HepG2 (cell line): ENCODE data around the gene ATP9B. TPM values are rescaled to one million over a fixed set of nuclear protein-coding genes. Genes with fewer than 3 reads are reported as not detected.
A peak's percentile ranks its signal among the peaks of the same experiment; 100 is the strongest.

Experiments used
- ATAC-seq: fragments of 200-7000 bp; cut with Tn5 transposase; 3 replicates; pipeline ENCODE4 v1.9.1; 2020; ENCODE audit warnings: mild to moderate bottlenecking, moderate library complexity
- BruUV-seq: library from RNA; stranded (reverse); fragments of 400-500 nt; replicated peaks from 2 replicates; lab custom pipeline; 2021; lab: Mats Ljungman, UMichigan
- CTCF ChIA-PET: fragments of 300-600 bp; formaldehyde crosslinking; extraction: SDS; loops from one replicate; lab custom pipeline; 2021; ENCODE audit warnings: low total read pairs, inconsistent platforms, low intra/inter-chr PET ratio; lab: Yijun Ruan, JAX
- POLR2A ChIA-PET: fragments of 350-600 bp; sonication (Branson Sonifier 250); formaldehyde crosslinking; loops from one replicate; lab custom pipeline; 2020; ENCODE audit warnings: antibody characterized with exemption, inconsistent platforms; lab: Yijun Ruan, JAX
- DNase-seq: peaks from one replicate; pipeline ENCODE4 v3.0.0-alpha.2; 2015; ENCODE audit warnings: low spot score
- FAIRE-seq: peaks from 3 replicates; lab custom pipeline; 2011; peaks lifted over from hg19 to GRCh38; lab: Jason Lieb, UNC
- H2AFZ ChIP-seq: one replicate; pipeline ENCODE4 v1.6.1; 2011; ENCODE audit warnings: low read length, inconsistent platforms
- H3K27ac ChIP-seq: fragments of 300-600 bp; 3 replicates; pipeline ENCODE4 v1.8.0; 2011; ENCODE audit warnings: mixed run types, mild to moderate bottlenecking, mixed read lengths, low read length, inconsistent platforms; ENCODE audit not compliant: insufficient read depth; ENCODE audit errors: extremely low read length
- H3K27me3 ChIP-seq, 2 experiments: fragments of 200-600 bp in 1 of 2; 2 replicates in 1 of 2; 3 replicates in 1 of 2; pipeline versions ENCODE4 v1.6.0 to v1.8.0; 2011; ENCODE audit warnings: low read length in 2 of 2, mild to moderate bottlenecking in 2 of 2, moderate library complexity in 2 of 2, inconsistent platforms in 1 of 2; ENCODE audit not compliant: insufficient read depth in 2 of 2, control insufficient read depth in 1 of 2
- H3K36me3 ChIP-seq, 2 experiments: fragments of 200-600 bp in 1 of 2; replicated peaks in 1 of 2; 2 replicates in 1 of 2; 3 replicates in 1 of 2; pipeline versions ENCODE4 v1.5.1 to v1.8.0; 2011; ENCODE audit warnings: low read length in 2 of 2, inconsistent platforms in 1 of 2; ENCODE audit not compliant: insufficient read depth in 2 of 2, control insufficient read depth in 1 of 2
- H3K4me1 ChIP-seq: 2 replicates; pipeline ENCODE4 v1.5.1; 2012; ENCODE audit warnings: low read length, inconsistent platforms; ENCODE audit not compliant: insufficient read depth
- H3K4me2 ChIP-seq: 2 replicates; pipeline ENCODE4 v1.6.0; 2011; ENCODE audit warnings: low read depth, low read length, inconsistent platforms
- H3K4me3 ChIP-seq, 3 experiments: fragments of 200-600 bp in 1 of 3; sonication (generic), shearing (Covaris generic) in 1 of 3; replicated peaks in 1 of 3; 2 replicates each; pipeline ENCODE4 v1.5.1; 2011 to 2016; ENCODE audit warnings: low read length in 3 of 3, inconsistent platforms in 2 of 3, low read depth in 2 of 3, mild to moderate bottlenecking in 2 of 3, control low read depth in 1 of 3, mixed read lengths in 1 of 3; ENCODE audit not compliant: insufficient read depth in 1 of 3
- H3K79me2 ChIP-seq: one replicate; pipeline ENCODE4 v1.6.1; 2011; ENCODE audit warnings: low read length, inconsistent platforms; ENCODE audit not compliant: insufficient read depth
- H3K9ac ChIP-seq: 2 replicates; pipeline ENCODE4 v1.6.0; 2011; ENCODE audit warnings: mild to moderate bottlenecking, low read depth, low read length, inconsistent platforms; ENCODE audit not compliant: insufficient read depth
- H3K9me3 ChIP-seq: 2 replicates; pipeline ENCODE4 v1.5.1; 2012; ENCODE audit warnings: mild to moderate bottlenecking, low read length
- H4K20me1 ChIP-seq: 2 replicates; pipeline ENCODE4 v1.6.0; 2011; ENCODE audit warnings: inconsistent platforms, mild to moderate bottlenecking, low read length, moderate library complexity; ENCODE audit not compliant: insufficient read depth
- AGO2 ChIP-seq: fragments of 200-400 bp; formaldehyde crosslinking; optimal IDR thresholded peaks from 2 replicates; pipeline ENCODE3; 2017; ENCODE audit warnings: mild to moderate bottlenecking, low read depth, low read length, moderate library complexity
- KDM3A ChIP-seq: IDR thresholded peaks from 2 replicates; pipeline ENCODE4 v1.6.1; 2018; ENCODE audit warnings: low read depth, missing compliant biosample characterization
- KLF13 ChIP-seq: sonication (generic); formaldehyde crosslinking; IDR thresholded peaks from 2 replicates; pipeline ENCODE4 v1.4.0; 2020; ENCODE audit warnings: mild to moderate bottlenecking, missing genetic modification reagents
- RXRA ChIP-seq: sonication (generic); formaldehyde crosslinking; IDR thresholded peaks from 2 replicates; pipeline ENCODE4 v1.5.1; 2020; ENCODE audit warnings: missing genetic modification reagents
- SMAD3 ChIP-seq: sonication (generic); formaldehyde crosslinking; IDR thresholded peaks from 2 replicates; pipeline ENCODE4 v1.4.0; 2020; ENCODE audit warnings: missing genetic modification reagents
- ZMYM2 ChIP-seq: sonication (generic); formaldehyde crosslinking; IDR thresholded peaks from 2 replicates; pipeline ENCODE4 v1.8.0; 2022; ENCODE audit warnings: mild to moderate bottlenecking, missing genetic modification reagents
- ZNF432 ChIP-seq: sonication (generic); formaldehyde crosslinking; IDR thresholded peaks from 2 replicates; pipeline ENCODE4 v1.5.0; 2020; ENCODE audit warnings: missing genetic modification reagents, mild to moderate bottlenecking, borderline replicate concordance
- ZNF589 ChIP-seq: sonication (generic); formaldehyde crosslinking; conservative IDR thresholded peaks from 2 replicates; pipeline ENCODE4 v1.8.0; 2022; ENCODE audit warnings: mild to moderate bottlenecking, moderate library complexity, missing genetic modification reagents
- ZNF776 ChIP-seq: sonication (generic); formaldehyde crosslinking; IDR thresholded peaks from 2 replicates; pipeline ENCODE4 v1.4.0; 2020; ENCODE audit warnings: mild to moderate bottlenecking, missing genetic modification reagents
- WGBS: methylation state at CpG from one replicate; pipeline ENCODE4 v1.1.6; 2017; ENCODE audit warnings: low lambda C conversion rate; 5-methylcytosine and 5-hydroxymethylcytosine counted together
- in situ Hi-C: cut with HindIII; loops from 2 replicates; pipeline ENCODE4 v1.10.0; 2017; ENCODE audit warnings: low pct_unique_long_range_greater_than_20kb; ENCODE audit not compliant: extremely low pct_ligation_motif_present
- intact Hi-C: fragments of 100-400 bp; cut with micrococcal nuclease; formaldehyde crosslinking; loops from one replicate; pipeline ENCODE4 v1.10.0; 2022; ENCODE audit not compliant: unreplicated experiment
- polyA plus RNA-seq, 8 experiments: library from polyadenylated mRNA; depleted of rRNA in 3 of 8; stranded (reverse) in 7 of 8; unstranded in 1 of 8; fragments of >200 nt; fragmentation: Illumina TruSeq in 4 of 8; extraction: Trizol in 4 of 8; gene quantifications; 2 replicates each; pipeline versions ENCODE4 v1.2.1 to v1.2.3, GENCODE V29; 2011 to 2016; ENCODE audit warnings: low read depth in 4 of 8, missing spikeins in 1 of 8, mixed read lengths in 1 of 8; ENCODE audit not compliant: insufficient read depth in 1 of 8
- total RNA-seq, 5 experiments: library from RNA; depleted of rRNA; stranded (reverse); fragments of >200 nt; fragmentation: Illumina TruSeq; extraction: Trizol; gene quantifications; 2 replicates each; pipeline ENCODE4 v1.2.3, GENCODE V29; 2016; ENCODE audit warnings: low read depth in 1 of 5

Gene ATP9B
- total and polyA plus RNA-seq, 2 of the 13 experiments (the other 11 are each of a cell fraction or from before 2014, with no cell fraction given): 10.8 to 11.3 TPM

DNA sequence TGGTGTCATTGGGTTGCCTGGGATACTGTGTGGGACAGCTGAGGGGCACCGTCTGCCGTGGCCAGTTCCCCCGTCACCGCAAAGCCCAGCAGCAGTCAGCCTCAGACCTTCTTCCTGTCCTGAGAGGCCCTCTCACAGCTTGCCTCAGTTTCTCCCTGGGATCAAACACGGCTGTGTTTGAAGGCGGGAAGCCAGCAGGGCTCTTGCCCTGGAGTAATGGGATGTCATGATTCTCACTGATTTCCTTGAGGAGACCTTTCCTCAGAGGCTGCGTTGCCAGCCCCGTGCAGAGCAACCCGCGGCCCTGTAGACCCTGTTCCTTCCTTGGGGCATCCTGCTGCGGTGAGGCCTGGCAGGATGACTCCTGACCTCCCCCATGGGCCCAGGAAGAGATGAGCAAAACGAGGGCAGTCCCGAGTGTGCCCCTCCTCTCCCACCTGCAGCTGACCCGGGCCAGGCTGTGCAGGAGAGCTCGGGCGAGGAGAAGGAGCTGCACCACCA, 312.7 kb downstream of the ATP9B start:
- 80% methylated on average over 2 of the region's 16 CpGs for WGBS
- H3K4me1 ChIP-seq: no peaks in the 10 kb centered on the region
- no peaks in the 10 kb centered on the region for H3K9me3 ChIP-seq
- H4K20me1 ChIP-seq: peaks cover 3% of the 10 kb centered on the region; the same call in 1 of the 2 replicates
- no TSS peak for BruUV-seq
- H3K4me3 ChIP-seq: no peak overlapping the region
- H3K79me2 ChIP-seq: no peaks in the 10 kb centered on the region
- in situ Hi-C loops (loop anchor here (5.0 kb wide), 1 partner anchor 150 kb away; no protein-coding TSS in a partner anchor), intact Hi-C loops (loop anchor here (1.0 to 2.0 kb wide), 2 partner anchors 147 to 263 kb away; no protein-coding TSS in a partner anchor)
- no peak overlapping the region for H3K9ac ChIP-seq
- CTCF ChIA-PET: interaction anchor here (1.9 to 2.0 kb wide), 2 partner anchors 147 to 262 kb away, joined by 17 to 18 read pairs; no protein-coding TSS in a partner anchor
- H3K4me2 ChIP-seq: no peak overlapping the region
- H3K27me3 ChIP-seq: peaks cover 0 to 36% of the 10 kb centered on the region in 2 experiments; a peak in 3 of 5 replicates
- DNase-seq (no peak), FAIRE-seq (no peak), ATAC-seq (no peak)
- TF ChIP-seq RXRA (CRISPR knock-in tag) (no peak), KDM3A (CRISPR knock-in tag) (no peak), ZNF589 (CRISPR knock-in tag) (no peak), ZNF776 (CRISPR knock-in tag) (no peak)
- no peak overlapping the region for H3K27ac ChIP-seq
- H2AFZ ChIP-seq: no peak overlapping the region
- POLR2A ChIA-PET: no interaction called here
- H3K36me3 ChIP-seq: no peaks in the 10 kb centered on the region

DNA sequence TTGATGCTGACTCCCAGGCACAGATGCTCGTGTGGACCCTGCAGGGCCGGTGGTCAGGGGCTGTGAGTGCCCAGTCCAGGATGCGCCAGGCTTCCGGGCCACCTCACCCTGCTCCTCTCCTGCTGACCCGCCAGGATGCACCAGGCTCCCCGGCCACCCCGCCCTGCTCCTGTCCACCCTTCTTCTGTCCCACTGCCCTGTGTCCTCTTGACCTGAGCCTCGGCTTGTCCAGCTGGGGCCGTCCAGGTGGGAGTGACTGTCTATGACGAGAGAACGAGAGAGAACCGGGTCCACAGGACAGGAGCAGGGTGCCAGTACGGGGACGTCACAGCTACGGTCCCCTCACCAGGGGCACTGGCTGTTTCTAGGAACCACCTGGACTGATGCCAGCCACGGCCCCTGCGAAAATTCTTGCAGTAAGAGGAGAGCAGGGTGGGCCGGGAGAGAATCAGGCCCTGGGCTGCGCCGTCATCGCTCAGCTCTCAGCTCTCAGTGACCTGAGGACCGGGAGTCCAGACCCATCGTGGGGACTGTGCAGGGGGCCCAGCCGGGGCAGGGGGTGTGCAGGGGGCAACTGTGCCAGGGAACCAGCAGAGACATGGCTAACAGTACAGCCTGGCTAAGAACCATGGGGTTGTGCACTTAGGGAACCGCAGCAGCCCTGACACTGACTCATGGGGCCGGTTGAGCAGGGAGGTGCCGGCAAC, 313.6 kb downstream of the ATP9B start:
- 68% methylated on average over 6 of the region's 27 CpGs for WGBS
- ATAC-seq (peak; percentile 5), FAIRE-seq (no peak), DNase-seq (no peak)
- no peak overlapping the region for H3K9ac ChIP-seq
- H3K27ac ChIP-seq: no peak overlapping the region
- peaks cover 3 to 44% of the 10 kb centered on the region in 2 experiments; a peak in 3 of 5 replicates for H3K27me3 ChIP-seq
- TF ChIP-seq SMAD3 (CRISPR knock-in tag): no peak
- TF ChIP-seq KLF13: no peak
- no peak for TF ChIP-seq ZNF432 (CRISPR knock-in tag)
- TF ChIP-seq ZMYM2 (CRISPR knock-in tag): no peak
- peak; percentile 39 for TF ChIP-seq AGO2
- intact Hi-C loops: no loop called here
- no peaks in the 10 kb centered on the region for H3K4me1 ChIP-seq
- POLR2A ChIA-PET: no interaction called here
- no peaks in the 10 kb centered on the region for H3K36me3 ChIP-seq
- in situ Hi-C loops: loop anchor here (5.0 kb wide), 1 partner anchor 149 kb away; no protein-coding TSS in a partner anchor
- peaks cover 3% of the 10 kb centered on the region; the same call in 1 of the 2 replicates for H4K20me1 ChIP-seq
- CTCF ChIA-PET: no interaction called here
- no peaks in the 10 kb centered on the region for H3K9me3 ChIP-seq
- H3K4me3 ChIP-seq: no peak overlapping the region
- BruUV-seq: no TSS peak
- H3K4me2 ChIP-seq: no peak overlapping the region
- H2AFZ ChIP-seq: no peak overlapping the region
- no peaks in the 10 kb centered on the region for H3K79me2 ChIP-seq
